Ishikawa (cell line): ENCODE data around the gene MMRN1.

Source experiments
- CEBPB ChIP-seq: IDR thresholded peaks from 2 replicates; pipeline ENCODE4 v1.6.1; 2012
- CREB1 ChIP-seq: IDR thresholded peaks from 2 replicates; pipeline ENCODE4 v1.6.1; 2012; ENCODE audit warnings: low read depth
- EGR1 ChIP-seq: IDR thresholded peaks from 2 replicates; pipeline ENCODE4 v1.6.1; 2012
- EP300 ChIP-seq: IDR thresholded peaks from 2 replicates; pipeline ENCODE4 v1.6.1; 2012; ENCODE audit warnings: borderline replicate concordance
- FOXM1 ChIP-seq: IDR thresholded peaks from 2 replicates; pipeline ENCODE4 v1.6.1; 2012; ENCODE audit warnings: low read depth, borderline replicate concordance
- NFIC ChIP-seq: IDR thresholded peaks from 2 replicates; pipeline ENCODE4 v1.6.1; 2012
- RAD21 ChIP-seq: IDR thresholded peaks from 2 replicates; pipeline ENCODE4 v1.6.1; 2012; ENCODE audit warnings: low read depth
- TAF1 ChIP-seq: IDR thresholded peaks from 2 replicates; pipeline ENCODE4 v1.6.1; 2012; ENCODE audit warnings: low read depth, mild to moderate bottlenecking
- TCF12 ChIP-seq: IDR thresholded peaks from 2 replicates; pipeline ENCODE4 v1.6.1; 2012; ENCODE audit warnings: low read depth
- TEAD4 ChIP-seq: IDR thresholded peaks from 2 replicates; pipeline ENCODE4 v1.6.1; 2012
- YY1 ChIP-seq: IDR thresholded peaks from 2 replicates; pipeline ENCODE4 v1.6.1; 2012; ENCODE audit warnings: low read depth
- ZBTB7A ChIP-seq: IDR thresholded peaks from 2 replicates; pipeline ENCODE4 v1.6.1; 2012; ENCODE audit warnings: low read depth
- TF ChIP-seq, protein P1 (sequence below): IDR thresholded peaks from 2 replicates; pipeline ENCODE4 v1.6.1; 2012
- TF ChIP-seq, protein P2 (sequence below): IDR thresholded peaks from 2 replicates; pipeline ENCODE4 v1.6.1; 2012; ENCODE audit warnings: low read depth, mild to moderate bottlenecking
- TF ChIP-seq, protein P3 (sequence below): IDR thresholded peaks from 2 replicates; pipeline ENCODE4 v1.6.1; 2012

MMRN1 gene

DNA sequence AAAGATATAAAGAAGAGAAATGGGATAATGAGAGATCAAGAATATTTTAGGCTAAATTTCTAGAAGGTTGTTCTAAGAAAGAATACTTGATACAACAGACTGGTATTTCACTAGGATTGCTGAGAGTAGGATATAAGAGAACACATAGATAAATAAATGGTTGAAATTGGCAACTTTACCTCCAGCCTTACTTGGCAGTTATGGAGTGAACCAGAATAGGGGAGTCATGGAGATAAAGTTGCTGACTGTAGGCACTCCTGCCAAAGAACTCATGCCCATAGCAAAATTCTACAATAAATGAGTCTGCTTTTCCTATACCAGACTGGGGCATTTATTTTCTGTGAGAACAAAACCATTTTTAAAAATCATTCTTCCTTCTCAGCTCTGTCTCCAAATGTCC is 26.4 kb upstream of the MMRN1 start:
- no peak for TF ChIP-seq NFIC
- TF ChIP-seq, protein P1, sequence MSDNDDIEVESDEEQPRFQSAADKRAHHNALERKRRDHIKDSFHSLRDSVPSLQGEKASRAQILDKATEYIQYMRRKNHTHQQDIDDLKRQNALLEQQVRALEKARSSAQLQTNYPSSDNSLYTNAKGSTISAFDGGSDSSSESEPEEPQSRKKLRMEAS = no peak
- no peak for TF ChIP-seq CEBPB
- no peak for TF ChIP-seq FOXM1
- no peak for TF ChIP-seq YY1
- TF ChIP-seq, protein P2, sequence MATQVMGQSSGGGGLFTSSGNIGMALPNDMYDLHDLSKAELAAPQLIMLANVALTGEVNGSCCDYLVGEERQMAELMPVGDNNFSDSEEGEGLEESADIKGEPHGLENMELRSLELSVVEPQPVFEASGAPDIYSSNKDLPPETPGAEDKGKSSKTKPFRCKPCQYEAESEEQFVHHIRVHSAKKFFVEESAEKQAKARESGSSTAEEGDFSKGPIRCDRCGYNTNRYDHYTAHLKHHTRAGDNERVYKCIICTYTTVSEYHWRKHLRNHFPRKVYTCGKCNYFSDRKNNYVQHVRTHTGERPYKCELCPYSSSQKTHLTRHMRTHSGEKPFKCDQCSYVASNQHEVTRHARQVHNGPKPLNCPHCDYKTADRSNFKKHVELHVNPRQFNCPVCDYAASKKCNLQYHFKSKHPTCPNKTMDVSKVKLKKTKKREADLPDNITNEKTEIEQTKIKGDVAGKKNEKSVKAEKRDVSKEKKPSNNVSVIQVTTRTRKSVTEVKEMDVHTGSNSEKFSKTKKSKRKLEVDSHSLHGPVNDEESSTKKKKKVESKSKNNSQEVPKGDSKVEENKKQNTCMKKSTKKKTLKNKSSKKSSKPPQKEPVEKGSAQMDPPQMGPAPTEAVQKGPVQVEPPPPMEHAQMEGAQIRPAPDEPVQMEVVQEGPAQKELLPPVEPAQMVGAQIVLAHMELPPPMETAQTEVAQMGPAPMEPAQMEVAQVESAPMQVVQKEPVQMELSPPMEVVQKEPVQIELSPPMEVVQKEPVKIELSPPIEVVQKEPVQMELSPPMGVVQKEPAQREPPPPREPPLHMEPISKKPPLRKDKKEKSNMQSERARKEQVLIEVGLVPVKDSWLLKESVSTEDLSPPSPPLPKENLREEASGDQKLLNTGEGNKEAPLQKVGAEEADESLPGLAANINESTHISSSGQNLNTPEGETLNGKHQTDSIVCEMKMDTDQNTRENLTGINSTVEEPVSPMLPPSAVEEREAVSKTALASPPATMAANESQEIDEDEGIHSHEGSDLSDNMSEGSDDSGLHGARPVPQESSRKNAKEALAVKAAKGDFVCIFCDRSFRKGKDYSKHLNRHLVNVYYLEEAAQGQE = no peak
- TF ChIP-seq TAF1 = no peak
- no peak for TF ChIP-seq TCF12
- TF ChIP-seq EP300 = no peak
- TF ChIP-seq, protein P3, sequence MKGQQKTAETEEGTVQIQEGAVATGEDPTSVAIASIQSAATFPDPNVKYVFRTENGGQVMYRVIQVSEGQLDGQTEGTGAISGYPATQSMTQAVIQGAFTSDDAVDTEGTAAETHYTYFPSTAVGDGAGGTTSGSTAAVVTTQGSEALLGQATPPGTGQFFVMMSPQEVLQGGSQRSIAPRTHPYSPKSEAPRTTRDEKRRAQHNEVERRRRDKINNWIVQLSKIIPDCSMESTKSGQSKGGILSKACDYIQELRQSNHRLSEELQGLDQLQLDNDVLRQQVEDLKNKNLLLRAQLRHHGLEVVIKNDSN = no peak
- no peak for TF ChIP-seq RAD21

DNA sequence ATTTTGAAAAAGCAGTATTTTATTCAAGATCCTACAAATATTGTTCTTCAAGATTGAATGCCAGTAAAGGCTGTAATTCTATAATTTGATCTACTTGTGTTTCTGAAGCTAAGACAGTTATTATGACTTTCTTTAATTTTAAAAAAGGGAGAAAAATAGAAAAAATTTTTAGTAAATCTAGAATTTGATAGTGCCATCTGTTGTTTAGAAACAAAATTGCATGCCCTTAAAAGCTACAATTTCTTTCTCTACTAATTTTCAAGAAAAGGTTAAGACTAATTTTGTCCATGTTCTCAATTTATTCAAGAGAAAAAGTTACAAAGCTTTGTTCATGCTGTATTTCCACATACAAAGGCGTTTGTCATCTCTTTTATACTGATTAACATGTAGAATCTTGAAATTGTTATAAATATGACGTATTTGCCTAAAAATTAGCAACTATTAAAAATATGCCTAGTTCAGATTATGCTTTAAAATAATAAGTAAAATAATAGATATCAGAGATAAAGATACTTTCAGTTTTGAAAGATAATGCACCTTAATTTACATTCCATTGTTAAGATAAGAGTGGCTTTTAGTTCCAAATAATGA is 25.6 kb upstream of the MMRN1 start:
- TF ChIP-seq TEAD4 (no peak), RAD21 (peak; percentile 27; the same call in 1 of the 2 replicates), EGR1 (no peak)
- TF ChIP-seq, protein P3 = no peak
- TF ChIP-seq, protein P2 = no peak

DNA sequence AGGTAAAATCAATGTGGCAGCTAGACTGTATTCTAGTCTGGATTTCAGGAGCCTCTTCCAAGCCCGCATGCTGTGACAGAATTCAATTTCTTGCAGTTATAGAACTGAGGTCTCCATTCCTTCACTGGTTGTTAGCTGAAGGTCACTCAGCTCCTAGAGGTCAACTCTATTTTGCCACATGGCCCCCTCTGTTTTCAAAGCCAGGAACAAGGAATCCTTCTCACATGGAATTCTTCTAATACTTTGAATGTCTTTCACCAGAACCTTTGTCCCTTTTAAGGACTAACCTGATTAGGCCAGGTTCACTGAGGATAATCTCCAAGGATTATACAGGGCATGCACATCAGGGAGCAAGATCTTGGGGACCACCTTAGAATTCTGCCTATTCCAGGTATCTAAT is 23.4 kb upstream of the MMRN1 start:
- TF ChIP-seq YY1 (no peak), FOXM1 (no peak), ZBTB7A (no peak)

DNA sequence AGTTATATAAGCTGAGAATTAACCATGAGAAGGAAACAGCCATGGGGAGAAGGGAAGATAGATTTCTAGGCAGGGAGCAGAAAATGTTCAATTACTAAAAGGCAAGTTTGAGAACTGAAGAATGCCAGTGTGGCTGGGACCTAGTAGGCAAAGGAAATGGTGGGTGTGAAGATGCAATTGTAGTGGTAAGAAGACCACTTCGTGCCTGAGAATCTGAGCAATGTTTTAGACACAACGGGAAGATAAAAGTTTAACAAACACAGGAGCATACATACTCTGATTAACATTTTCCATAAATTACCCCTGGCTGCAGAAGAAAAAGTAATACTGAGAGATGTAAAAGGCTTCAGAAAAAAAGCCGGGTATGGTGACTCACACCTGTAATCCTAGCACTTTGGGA is 18.1 kb upstream of the MMRN1 start:
- TF ChIP-seq TEAD4 = no peak
- no peak for TF ChIP-seq ZBTB7A
- no peak for TF ChIP-seq NFIC
- TF ChIP-seq CREB1 = no peak
- TF ChIP-seq TCF12 = no peak

DNA sequence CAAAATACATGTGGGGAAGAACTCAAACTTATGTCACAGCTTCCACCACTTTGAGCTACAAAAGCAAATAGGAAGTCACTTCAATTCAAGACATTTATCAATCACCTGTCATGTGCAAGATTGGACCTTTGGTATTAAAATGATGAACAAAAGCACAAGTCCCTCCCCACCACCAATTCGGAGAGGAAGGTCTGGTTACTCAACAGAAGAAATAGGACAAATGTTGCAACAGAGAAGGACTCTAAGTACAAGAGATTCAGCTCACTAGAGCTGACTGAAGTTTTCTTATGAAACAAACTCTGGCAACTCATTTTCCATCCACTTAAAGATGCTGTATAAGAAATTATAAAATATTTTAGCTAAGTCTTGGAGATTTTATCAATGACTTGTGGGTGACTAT is 16.0 kb upstream of the MMRN1 start:
- TF ChIP-seq EP300 = no peak
- TF ChIP-seq, protein P3 = no peak
- no peak for TF ChIP-seq CEBPB
- no peak for TF ChIP-seq FOXM1
- no peak for TF ChIP-seq CREB1
- TF ChIP-seq NFIC = no peak
- TF ChIP-seq, protein P2 = no peak
- no peak for TF ChIP-seq TEAD4
- no peak for TF ChIP-seq TAF1
- TF ChIP-seq YY1 = no peak
- no peak for TF ChIP-seq ZBTB7A
- no peak for TF ChIP-seq EGR1
- TF ChIP-seq RAD21 = no peak
- TF ChIP-seq TCF12 = no peak
- TF ChIP-seq, protein P1 = no peak
